ENCODE results near the gene THSD4. TPM values are rescaled to one million over a fixed set of nuclear protein-coding genes. Genes with fewer than 3 reads are reported as not detected.
"Not testable (repeated sequence)": the region's sequence is repeated elsewhere in the genome, so short reads cannot be mapped to it uniquely, and the experiment has no call there.

The THSD4 gene
- total RNA-seq, 2 donors from 2014 or later = 16.3 to 18.8 TPM

DNA sequence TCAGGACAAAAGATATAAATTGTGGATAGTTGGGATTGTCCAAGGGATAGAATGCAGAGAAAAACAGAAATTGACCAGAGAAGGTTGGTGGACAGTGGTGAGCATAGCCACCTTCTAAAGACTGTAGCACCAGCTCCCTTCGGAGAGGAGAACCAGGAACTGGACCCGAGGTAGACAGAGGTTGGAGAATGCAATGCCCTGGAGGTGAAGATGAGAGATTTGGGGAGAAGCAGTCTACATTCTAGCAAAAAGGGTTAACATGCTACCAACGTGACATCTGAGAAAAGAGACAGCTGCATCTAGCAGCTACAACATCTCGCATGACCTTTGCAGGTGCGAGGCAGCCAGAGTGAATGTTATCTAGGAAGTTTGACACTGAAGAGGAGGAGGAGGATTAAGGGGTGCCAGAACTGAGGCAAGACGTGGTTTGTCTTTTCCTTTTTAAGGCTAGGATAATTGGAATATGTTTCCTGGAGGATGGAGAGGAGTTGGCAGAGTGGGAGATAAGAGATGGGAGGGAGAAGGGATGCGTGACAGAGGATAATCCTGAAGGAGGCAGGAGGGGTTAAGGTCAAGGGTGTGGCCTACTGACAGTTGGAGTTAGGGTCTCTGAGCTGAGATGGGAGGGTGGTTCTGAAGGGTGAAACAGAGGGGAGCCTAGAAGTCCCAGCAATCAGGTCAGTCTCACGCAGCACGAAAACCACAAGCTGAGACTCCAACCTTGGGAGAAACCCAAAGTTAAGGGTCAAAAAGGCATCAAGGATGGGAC is 591.4 kb downstream of the THSD4 start:
- no peak for DNase-seq (ENCODE audit: low spot score)
- intact Hi-C loops (cut with DNase I) = no loop called here

GRCh38 chr15:71707230-71708050 is 592.2 kb downstream of the THSD4 start:
- intact Hi-C loops (cut with DNase I) = no loop called here
- DNase-seq (ENCODE audit: low spot score) = no peak

DNA sequence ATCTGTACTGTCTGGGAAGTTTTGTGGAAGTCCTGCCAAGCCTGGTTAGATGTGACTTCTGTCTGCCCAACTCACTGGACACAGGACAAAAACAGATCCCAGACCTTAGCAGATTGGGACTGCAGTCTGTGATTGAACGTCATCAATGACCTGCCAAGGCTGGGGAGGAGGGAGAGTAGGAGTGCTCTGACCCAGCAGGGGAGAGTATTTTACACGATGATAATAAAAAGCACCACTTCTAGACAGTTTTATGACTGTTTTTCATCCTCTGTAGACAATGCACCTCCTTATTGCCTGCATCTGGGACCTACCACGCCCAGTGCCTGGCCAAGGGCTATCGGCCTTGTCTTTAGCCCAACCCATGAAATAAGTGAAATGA is 592.8 kb downstream of the THSD4 start:
- no peak for DNase-seq (ENCODE audit: low spot score)
- intact Hi-C loops (cut with DNase I) = no loop called here

- intact Hi-C loops (cut with DNase I) = no loop called here
- DNase-seq (ENCODE audit: low spot score) = no peak
Measured at GRCh38 chr15:71708741-71709140, 593.5 kb downstream of the THSD4 start.

GRCh38 chr15:71709808-71710418 is 594.6 kb downstream of the THSD4 start:
- intact Hi-C loops (cut with DNase I) = no loop called here
- no peak for DNase-seq (ENCODE audit: low spot score)

DNA sequence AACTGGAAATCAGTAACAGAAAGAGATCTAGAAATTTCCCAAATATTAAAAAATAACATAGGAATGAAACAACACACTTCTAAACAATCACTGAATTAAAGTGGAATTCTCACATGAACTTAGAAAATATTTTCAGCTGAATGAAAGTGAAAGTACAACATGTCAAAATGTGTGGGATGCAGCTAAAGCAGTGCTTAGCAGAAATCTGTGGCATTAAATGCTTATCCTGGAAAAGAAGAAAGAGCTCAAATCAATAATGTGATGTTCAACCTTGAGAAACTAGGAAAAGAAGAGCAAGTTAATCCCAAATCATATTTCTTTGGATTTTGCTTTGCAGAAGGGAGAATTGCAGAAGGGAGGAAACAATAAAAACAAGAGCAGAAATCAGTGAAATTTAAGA is 596.9 kb downstream of the THSD4 start:
- intact Hi-C loops (cut with DNase I) = no loop called here

GRCh38 chr15:71713191-71713809 is 598.0 kb downstream of the THSD4 start:
- intact Hi-C loops (cut with DNase I) = no loop called here
- no peak for DNase-seq (ENCODE audit: low spot score)

More for the DNA sequence above, 596.9 kb downstream of the THSD4 start:
- DNase-seq (ENCODE audit: low spot score) = no peak

DNA sequence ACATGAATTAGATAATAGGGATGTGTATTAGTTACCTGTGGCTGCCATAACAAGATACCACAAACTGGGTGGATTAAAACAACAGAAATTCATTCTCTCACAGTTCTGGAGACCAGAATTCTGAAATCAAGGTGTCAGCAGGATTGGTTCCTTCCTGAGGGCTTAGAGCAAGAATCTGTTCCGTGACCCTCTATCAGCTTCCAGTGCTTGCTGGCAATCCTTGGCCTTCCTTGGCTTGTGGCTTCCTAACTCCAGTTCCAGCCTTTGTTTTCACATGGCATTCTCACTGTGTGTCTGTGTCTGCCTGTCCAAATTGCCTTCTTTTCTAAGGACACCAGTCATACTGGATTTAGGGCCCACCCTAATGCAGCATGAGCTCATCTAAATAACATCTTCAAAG is 600.6 kb downstream of the THSD4 start:
- intact Hi-C loops (cut with DNase I) = no loop called here
- no peak for DNase-seq (ENCODE audit: low spot score)

- no peak for DNase-seq (ENCODE audit: low spot score)
- intact Hi-C loops (cut with DNase I) = no loop called here
Measured at GRCh38 chr15:71716990-71717389, 601.7 kb downstream of the THSD4 start.

- intact Hi-C loops (cut with DNase I) = no loop called here
- no peak for DNase-seq (ENCODE audit: low spot score)
Measured at GRCh38 chr15:71718116-71718910, 603.0 kb downstream of the THSD4 start.

GRCh38 chr15:71723344-71723743 is 608.1 kb downstream of the THSD4 start:
- intact Hi-C loops (cut with DNase I) = no loop called here
- DNase-seq (ENCODE audit: low spot score) = no peak

- intact Hi-C loops (cut with DNase I); DNase-seq (ENCODE audit: low spot score): not testable (repeated sequence)
Measured at GRCh38 chr15:71725207-71725955, 610.1 kb downstream of the THSD4 start.

DNA sequence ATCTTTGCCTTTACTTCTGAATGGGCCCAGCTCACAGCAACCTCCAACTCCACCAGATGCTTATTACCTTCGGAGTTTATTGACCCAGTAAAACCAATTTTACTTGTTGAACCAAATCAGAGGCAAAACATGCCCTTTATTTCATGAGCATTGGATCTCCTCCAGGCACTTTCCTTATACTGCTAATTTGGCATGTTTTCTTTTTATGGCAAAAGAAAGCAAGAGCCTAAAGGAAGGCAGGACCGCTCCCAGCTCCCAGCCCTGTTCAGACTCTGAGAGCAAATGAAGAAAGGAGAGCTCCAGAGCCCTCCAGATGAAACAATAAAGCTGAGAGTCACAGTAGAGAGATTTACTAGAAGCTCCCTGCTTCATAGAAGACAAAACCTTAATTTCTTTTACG is 613.6 kb downstream of the THSD4 start:
- DNase-seq (ENCODE audit: low spot score) = no peak
- intact Hi-C loops (cut with DNase I) = no loop called here

DNA sequence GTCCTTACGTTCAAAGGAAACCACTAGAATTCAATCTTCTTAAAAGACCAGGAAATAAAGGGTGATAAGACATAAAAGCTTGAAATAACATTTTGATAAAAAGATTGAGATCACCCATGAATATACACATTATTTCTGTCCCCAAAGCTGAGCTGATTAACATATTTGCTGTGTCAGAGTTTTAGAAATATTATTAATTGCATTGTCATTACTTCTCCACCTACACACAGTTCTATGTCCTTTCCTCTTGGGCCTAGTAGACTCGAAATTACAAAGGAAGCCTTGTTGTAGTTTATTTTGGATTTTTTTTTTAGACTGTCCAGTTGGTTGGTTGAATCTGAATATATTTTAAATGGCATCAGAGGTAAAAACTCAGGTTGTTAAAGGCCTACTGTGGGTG is 614.0 kb downstream of the THSD4 start:
- intact Hi-C loops (cut with DNase I) = no loop called here
- DNase-seq (ENCODE audit: low spot score) = no peak

- no peak for DNase-seq (ENCODE audit: low spot score)
- intact Hi-C loops (cut with DNase I) = loop anchor here (2.0 kb wide), 2 partner anchors 280 to 282 kb away; no protein-coding TSS in a partner anchor
Measured at GRCh38 chr15:71730277-71731144, 615.2 kb downstream of the THSD4 start.

GRCh38 chr15:71732636-71733035 is 617.4 kb downstream of the THSD4 start:
- intact Hi-C loops (cut with DNase I) = no loop called here
- DNase-seq (ENCODE audit: low spot score) = no peak

DNA sequence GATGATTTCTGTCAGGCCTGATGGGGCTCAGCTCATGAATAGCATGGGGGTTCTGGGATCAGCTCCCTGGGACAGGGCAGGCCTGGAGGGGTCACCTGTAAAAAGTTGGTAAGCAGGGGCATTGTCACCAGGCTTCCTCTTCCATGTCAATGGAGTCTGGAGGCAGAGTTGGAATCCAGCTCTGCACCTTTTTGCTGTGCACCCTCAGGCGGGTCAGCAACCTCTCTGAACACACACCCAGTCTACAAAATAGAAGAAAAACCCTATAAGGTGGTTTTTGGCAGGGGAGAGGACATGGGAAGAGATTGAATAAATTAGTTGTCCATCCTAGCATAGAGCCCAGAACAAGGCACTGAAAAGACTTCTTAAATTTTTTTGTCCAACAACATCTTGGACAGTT is 617.9 kb downstream of the THSD4 start:
- intact Hi-C loops (cut with DNase I) = no loop called here

More for the DNA sequence above, 617.9 kb downstream of the THSD4 start:
- DNase-seq (ENCODE audit: low spot score) = no peak

Data from posterior vena cava (tissue), 2 donors.